Smooth muscle cell (in vitro differentiated cells): ENCODE data around the gene DCAF8L2. TPM values are rescaled to one million over a fixed set of nuclear protein-coding genes. Genes with fewer than 3 reads are reported as not detected.

Source experiments
- DNase-seq: peaks from one replicate; lab custom pipeline; 2025; ENCODE audit not compliant: unreplicated experiment; lab: John Stamatoyannopoulos, UW
- H2AFZ ChIP-seq: fragments of 200-600 bp; sonication (generic); 2 replicates; pipeline ENCODE4 v1.6.0; 2016; ENCODE audit warnings: antibody characterized with exemption, low read depth, mild to moderate bottlenecking
- H3F3A ChIP-seq: fragments of 200-600 bp; sonication (generic); 2 replicates; pipeline ENCODE4 v1.6.0; 2017; ENCODE audit warnings: antibody characterized with exemption, low read depth
- H3K27ac ChIP-seq: fragments of 200-600 bp; sonication (generic); 2 replicates; pipeline ENCODE4 v1.5.1; 2016; ENCODE audit warnings: low read depth, mild to moderate bottlenecking
- H3K27me3 ChIP-seq: fragments of 200-600 bp; sonication (generic); 2 replicates; pipeline ENCODE4 v1.6.1; 2016; ENCODE audit warnings: low read depth, mild to moderate bottlenecking
- H3K36me3 ChIP-seq: fragments of 200-600 bp; sonication (generic); 2 replicates; pipeline ENCODE4 v1.5.1; 2016; ENCODE audit warnings: low read depth
- H3K4me1 ChIP-seq: fragments of 200-600 bp; sonication (generic); 2 replicates; pipeline ENCODE4 v1.5.1; 2016; ENCODE audit warnings: low read depth
- H3K4me2 ChIP-seq: fragments of 200-600 bp; sonication (generic); 2 replicates; pipeline ENCODE4 v1.6.0; 2016; ENCODE audit warnings: mild to moderate bottlenecking
- H3K4me3 ChIP-seq: fragments of 200-600 bp; sonication (generic); 2 replicates; pipeline ENCODE4 v1.5.1; 2016; ENCODE audit warnings: mild to moderate bottlenecking
- H3K79me2 ChIP-seq: fragments of 200-600 bp; sonication (generic); 2 replicates; pipeline ENCODE4 v1.6.0; 2016; ENCODE audit warnings: low read depth, mild to moderate bottlenecking
- H3K9ac ChIP-seq: fragments of 200-600 bp; sonication (generic); 2 replicates; pipeline ENCODE4 v1.6.0; 2016; ENCODE audit warnings: low read depth
- H3K9me3 ChIP-seq: fragments of 200-600 bp; sonication (generic); replicated peaks from 2 replicates; pipeline ENCODE4 v1.5.1; 2016; ENCODE audit warnings: low read depth
- H4K20me1 ChIP-seq: fragments of 200-600 bp; sonication (generic); 2 replicates; pipeline ENCODE4 v1.6.0; 2016; ENCODE audit warnings: low read depth
- CTCF ChIP-seq: fragments of 200-600 bp; sonication (generic); IDR thresholded peaks from 2 replicates; pipeline ENCODE4 v1.5.1; 2017; ENCODE audit warnings: borderline replicate concordance, mild to moderate bottlenecking, antibody characterized with exemption; ENCODE audit not compliant: insufficient read depth, poor library complexity, severe bottlenecking
- WGBS: methylation state at CpG from one replicate; pipeline ENCODE4 v1.1.7; 2016; ENCODE audit warnings: low lambda C conversion rate; 5-methylcytosine and 5-hydroxymethylcytosine counted together
- polyA plus RNA-seq: library from polyadenylated mRNA; unstranded; fragments of >200 nt; fragmentation: Nextera tagmentation; extraction: Ambion mirVana; gene quantifications from 2 replicates; pipeline ENCODE4 v1.2.1, GENCODE V29; 2016
- total RNA-seq: library from RNA; depleted of rRNA; stranded (reverse); fragments of >200 nt; gene quantifications from 2 replicates; pipeline ENCODE4 v1.2.3, GENCODE V29; 2014

Gene DCAF8L2
- total and polyA plus RNA-seq, 2 experiments from 2014 or later: not detected

DNA sequence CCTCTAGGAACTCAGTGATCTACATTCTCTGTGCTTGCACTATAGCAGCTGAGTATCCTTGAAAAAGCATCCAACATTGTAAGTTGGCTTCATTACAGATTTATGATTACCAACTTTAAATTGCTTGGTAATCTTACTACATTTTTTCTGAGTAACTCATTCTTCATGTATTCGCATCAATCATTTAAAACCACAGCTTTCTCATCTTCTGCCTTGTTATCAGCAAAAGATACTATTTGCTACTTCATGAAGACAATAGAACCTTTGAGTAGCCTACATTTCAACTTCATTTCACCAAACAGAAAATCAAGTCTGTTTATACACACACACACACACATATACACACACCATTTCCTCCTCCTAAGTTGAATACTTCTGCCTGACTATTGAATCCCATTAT, 6.2 kb upstream of the DCAF8L2 start:
- H3K79me2 ChIP-seq: no peaks in the 10 kb centered on the region
- 67% methylated on average over 1 of the region's 1 CpG for WGBS

DNA sequence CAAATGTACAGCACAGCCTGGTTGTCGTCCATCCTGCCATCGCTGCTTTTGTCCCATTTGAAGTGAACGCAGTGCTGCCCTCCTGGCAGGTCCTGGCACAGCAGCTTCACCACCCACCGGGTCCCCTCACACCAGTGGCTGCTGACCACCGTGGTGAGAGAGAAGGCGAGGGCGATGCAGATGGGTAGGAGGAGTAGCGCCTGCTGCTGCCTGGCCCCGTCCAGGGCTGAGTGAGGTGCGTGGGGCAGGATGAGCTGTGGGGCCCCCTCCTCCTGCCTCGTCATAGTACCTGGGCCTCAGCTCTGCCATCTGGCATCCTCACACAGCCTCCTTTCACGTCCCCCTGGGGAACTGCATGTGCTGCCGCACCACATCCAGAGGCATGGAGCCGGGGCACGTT, 1.8 kb downstream of the DCAF8L2 start:
- DNase-seq: no peak
- Histone ChIP-seq H3K9me3 (no peaks in the 10 kb centered on the region), H3F3A (no peaks in the 10 kb centered on the region), H3K4me2 (no peak overlapping the region), H3K9ac (no peak overlapping the region), H2AFZ (no peak overlapping the region), H3K27ac (no peak overlapping the region), H3K36me3 (no peaks in the 10 kb centered on the region), H3K4me3 (no peak overlapping the region), H3K4me1 (no peaks in the 10 kb centered on the region), H3K79me2 (no peaks in the 10 kb centered on the region), H3K27me3 (no peaks in the 10 kb centered on the region), H4K20me1 (no peaks in the 10 kb centered on the region)
- no peak for TF ChIP-seq CTCF
- 82% methylated on average over 15 of the region's 15 CpGs for WGBS

More for the DNA sequence above, 6.2 kb upstream of the DCAF8L2 start:
- no peaks in the 10 kb centered on the region for H3K4me1 ChIP-seq
- no peak overlapping the region for H3K4me2 ChIP-seq
- H3F3A ChIP-seq: no peaks in the 10 kb centered on the region
- DNase-seq: no peak
- no peaks in the 10 kb centered on the region for H3K27me3 ChIP-seq
- no peaks in the 10 kb centered on the region for H3K9me3 ChIP-seq
- H3K27ac ChIP-seq: no peak overlapping the region
- no peaks in the 10 kb centered on the region for H4K20me1 ChIP-seq
- H2AFZ ChIP-seq: no peak overlapping the region
- no peaks in the 10 kb centered on the region for H3K36me3 ChIP-seq
- TF ChIP-seq CTCF: no peak
- no peak overlapping the region for H3K9ac ChIP-seq
- no peak overlapping the region for H3K4me3 ChIP-seq

GRCh38 chrX:27597508-27597907, 7.4 kb downstream of the DCAF8L2 start:
- H3K27me3 ChIP-seq: no peaks in the 10 kb centered on the region
- H3K27ac ChIP-seq: no peak overlapping the region
- H2AFZ ChIP-seq: no peak overlapping the region
- no peak overlapping the region for H3K4me3 ChIP-seq
- no peak for DNase-seq
- 79% methylated on average over 2 of the region's 2 CpGs for WGBS
- H4K20me1 ChIP-seq: no peaks in the 10 kb centered on the region
- no peaks in the 10 kb centered on the region for H3F3A ChIP-seq
- H3K4me1 ChIP-seq: no peaks in the 10 kb centered on the region
- H3K36me3 ChIP-seq: no peaks in the 10 kb centered on the region
- no peaks in the 10 kb centered on the region for H3K79me2 ChIP-seq
- no peak overlapping the region for H3K9ac ChIP-seq
- no peak overlapping the region for H3K4me2 ChIP-seq
- no peaks in the 10 kb centered on the region for H3K9me3 ChIP-seq
- TF ChIP-seq CTCF: no peak

- H3F3A ChIP-seq: no peaks in the 10 kb centered on the region
- no peak overlapping the region for H3K4me3 ChIP-seq
- no peaks in the 10 kb centered on the region for H3K9me3 ChIP-seq
- no peak overlapping the region for H3K4me2 ChIP-seq
- no peaks in the 10 kb centered on the region for H3K27me3 ChIP-seq
- 51% methylated on average over 9 of the region's 9 CpGs for WGBS
- no peaks in the 10 kb centered on the region for H3K79me2 ChIP-seq
- no peak overlapping the region for H3K9ac ChIP-seq
- no peaks in the 10 kb centered on the region for H3K4me1 ChIP-seq
- no peak overlapping the region for H3K27ac ChIP-seq
- no peak overlapping the region for H2AFZ ChIP-seq
- H4K20me1 ChIP-seq: no peaks in the 10 kb centered on the region
- no peaks in the 10 kb centered on the region for H3K36me3 ChIP-seq
- DNase-seq: no peak
- TF ChIP-seq CTCF: no peak
Measured at GRCh38 chrX:27598312-27598711, 8.2 kb downstream of the DCAF8L2 start.
